Fibroblast of lung (primary cell): ENCODE measurements around the gene ORC4.

Experiments used
- CTCF ChIP-seq, 2 donors: IDR thresholded peaks in 1 of 2; conservative IDR thresholded peaks in 1 of 2; 1 replicate in 1 of 2; 2 replicates in 1 of 2; pipeline ENCODE4 v1.5.1; 2011 to 2012; ENCODE audit warnings: low read length in 2 of 2, control low read depth in 1 of 2, inconsistent platforms in 1 of 2, low read depth in 1 of 2, mild to moderate bottlenecking in 1 of 2
- EZH2 ChIP-seq: IDR thresholded peaks from 2 replicates; pipeline ENCODE4 v1.5.1; 2012; ENCODE audit warnings: low read length, control low read depth, mild to moderate bottlenecking; ENCODE audit errors: missing control alignments

GRCh38 chr2:148039783-148040182, 19.2 kb upstream of the ORC4 start:
- TF ChIP-seq CTCF (conservative IDR thresholded peaks at IDR 0.05 in 1 of 2, IDR thresholded peaks at IDR 0.05 in 1 of 2; ENCODE audit: low read depth in 1 of 2, low read length in 2 of 2), result no peak
- no peak for TF ChIP-seq EZH2
